ENCODE data around the gene EFCAB6. TPM values are rescaled to one million over a fixed set of nuclear protein-coding genes. Genes with fewer than 3 reads are reported as not detected.

EFCAB6 gene
- total RNA-seq, 1 experiment from 2014 or later, result 0.52 TPM

DNA sequence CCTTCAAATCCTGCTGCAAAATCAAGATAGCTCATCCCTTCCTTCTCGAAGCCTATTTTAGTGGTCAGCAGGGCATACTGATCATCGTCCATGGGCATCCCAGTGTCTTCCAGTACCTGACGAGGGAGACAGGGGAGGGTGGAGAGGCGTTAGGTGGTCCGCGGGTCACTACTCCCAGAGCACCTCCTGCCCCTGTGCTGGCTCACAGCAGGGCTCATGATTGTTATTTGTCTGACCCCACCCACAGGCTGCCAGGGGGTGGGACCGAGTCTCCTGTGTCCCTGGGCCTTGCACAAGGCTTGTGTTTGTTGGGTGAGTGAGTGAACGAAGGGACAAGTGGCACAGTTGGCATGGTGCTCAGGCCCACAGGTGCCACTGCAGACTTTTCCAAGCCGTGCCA, 177.0 kb downstream of the EFCAB6 start:
- Histone ChIP-seq H3K4me1 (ENCODE audit: control insufficient read depth in 1 of 2, insufficient read depth in 2 of 2, low read length in 2 of 2) (no peaks in the 10 kb centered on the region), H3K4me2 (ENCODE audit: low read length) (no peak overlapping the region), H3K9ac (ENCODE audit: low read length) (no peak overlapping the region), H4K20me1 (ENCODE audit: insufficient read depth) (no peaks in the 10 kb centered on the region), H3K9me3 (ENCODE audit: control insufficient read depth in 1 of 2, insufficient read depth in 1 of 2, low read depth in 1 of 2, low read length in 2 of 2) (peaks cover 0 to 5% of the 10 kb centered on the region in 2 experiments; a peak in 1 of 4 replicates), H3K79me2 (ENCODE audit: insufficient read depth, low read length) (no peaks in the 10 kb centered on the region), H3K27me3 (ENCODE audit: insufficient read depth, low read length) (0 out of 2 replicates have a peak, but pooled peaks cover 5% of the 10 kb centered on the region), H3K4me3 (replicated peaks in 1 of 2; ENCODE audit: low read depth in 1 of 2, low read length in 2 of 2) (no peak overlapping the region), H2AFZ (ENCODE audit: low read depth, low read length, poor library complexity, severe bottlenecking) (no peak overlapping the region), H3K9me2 (ENCODE audit: insufficient read depth) (no peaks in the 10 kb centered on the region), H3K27ac (ENCODE audit: low read depth, low read length) (no peak overlapping the region), H3K36me3 (ENCODE audit: control insufficient read depth in 1 of 2, insufficient read depth in 2 of 2, low read length in 2 of 2) (no peaks in the 10 kb centered on the region)
- ATAC-seq (no peak), DNase-seq (ENCODE audit: low read depth, low spot score) (no peak)
- CTCF ChIA-PET, result no interaction called here
- POLR2A ChIA-PET, result no interaction called here
- no TSS peak for BruUV-seq (replicated peaks)
- TF ChIP-seq ZFX (IDR thresholded peaks at IDR 0.05) (no peak), EZH2phosphoT487 (IDR thresholded peaks at IDR 0.05; ENCODE audit: borderline replicate concordance) (no peak), TCF7L2 (IDR thresholded peaks at IDR 0.05; ENCODE audit: borderline replicate concordance, extremely low read depth, insufficient read depth, insufficient read length) (no peak), JUND (IDR thresholded peaks at IDR 0.05) (no peak), CTCF (IDR thresholded peaks at IDR 0.05 in 2 of 3, conservative IDR thresholded peaks at IDR 0.05 in 1 of 3; ENCODE audit: borderline replicate concordance in 1 of 3, insufficient read depth in 1 of 3, low read depth in 2 of 3, low read length in 2 of 3) (no peak), CBX3 (IDR thresholded peaks at IDR 0.05; ENCODE audit: low read depth) (no peak), SP1 (IDR thresholded peaks at IDR 0.05; ENCODE audit: low read depth) (no peak), EGR1 (IDR thresholded peaks at IDR 0.05; ENCODE audit: low read depth) (no peak), POLR2AphosphoS5 (IDR thresholded peaks at IDR 0.05; ENCODE audit: low read depth, low read length) (no peak), RAD21 (IDR thresholded peaks at IDR 0.05; ENCODE audit: low read depth) (no peak), FOSL1 (IDR thresholded peaks at IDR 0.05; ENCODE audit: low read depth) (no peak), YY1 (IDR thresholded peaks at IDR 0.05; ENCODE audit: extremely low read depth, insufficient replicate concordance, low read depth, low read length) (no peak), ZNF274 (IDR thresholded peaks at IDR 0.05; ENCODE audit: low read depth, low read length) (no peak)
- TF ChIP-seq, protein P1, sequence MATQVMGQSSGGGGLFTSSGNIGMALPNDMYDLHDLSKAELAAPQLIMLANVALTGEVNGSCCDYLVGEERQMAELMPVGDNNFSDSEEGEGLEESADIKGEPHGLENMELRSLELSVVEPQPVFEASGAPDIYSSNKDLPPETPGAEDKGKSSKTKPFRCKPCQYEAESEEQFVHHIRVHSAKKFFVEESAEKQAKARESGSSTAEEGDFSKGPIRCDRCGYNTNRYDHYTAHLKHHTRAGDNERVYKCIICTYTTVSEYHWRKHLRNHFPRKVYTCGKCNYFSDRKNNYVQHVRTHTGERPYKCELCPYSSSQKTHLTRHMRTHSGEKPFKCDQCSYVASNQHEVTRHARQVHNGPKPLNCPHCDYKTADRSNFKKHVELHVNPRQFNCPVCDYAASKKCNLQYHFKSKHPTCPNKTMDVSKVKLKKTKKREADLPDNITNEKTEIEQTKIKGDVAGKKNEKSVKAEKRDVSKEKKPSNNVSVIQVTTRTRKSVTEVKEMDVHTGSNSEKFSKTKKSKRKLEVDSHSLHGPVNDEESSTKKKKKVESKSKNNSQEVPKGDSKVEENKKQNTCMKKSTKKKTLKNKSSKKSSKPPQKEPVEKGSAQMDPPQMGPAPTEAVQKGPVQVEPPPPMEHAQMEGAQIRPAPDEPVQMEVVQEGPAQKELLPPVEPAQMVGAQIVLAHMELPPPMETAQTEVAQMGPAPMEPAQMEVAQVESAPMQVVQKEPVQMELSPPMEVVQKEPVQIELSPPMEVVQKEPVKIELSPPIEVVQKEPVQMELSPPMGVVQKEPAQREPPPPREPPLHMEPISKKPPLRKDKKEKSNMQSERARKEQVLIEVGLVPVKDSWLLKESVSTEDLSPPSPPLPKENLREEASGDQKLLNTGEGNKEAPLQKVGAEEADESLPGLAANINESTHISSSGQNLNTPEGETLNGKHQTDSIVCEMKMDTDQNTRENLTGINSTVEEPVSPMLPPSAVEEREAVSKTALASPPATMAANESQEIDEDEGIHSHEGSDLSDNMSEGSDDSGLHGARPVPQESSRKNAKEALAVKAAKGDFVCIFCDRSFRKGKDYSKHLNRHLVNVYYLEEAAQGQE (IDR thresholded peaks at IDR 0.05; ENCODE audit: low read depth), result no peak
- RAD21 ChIA-PET (ENCODE audit: low non-redundant PET in 1 of 2, low total read pairs in 2 of 2, uncharacterized antibody in 2 of 2, unreplicated experiment in 2 of 2), result no interaction called here
- intact Hi-C loops (cut with micrococcal nuclease), result no loop called here
